Osteoblast (primary cell): ENCODE data around the gene P2RY14. TPM values are rescaled to one million over a fixed set of nuclear protein-coding genes. Genes with fewer than 3 reads are reported as not detected.

ENCODE experiments used
- DNase-seq: peaks from one replicate; pipeline ENCODE4 v3.0.0; 2011; ENCODE audit warnings: low spot score, mixed read lengths; ENCODE audit not compliant: insufficient read length; ENCODE audit errors: missing footprints
- H2AFZ ChIP-seq: 2 replicates; pipeline ENCODE4 v1.6.0; 2011; ENCODE audit warnings: mild to moderate bottlenecking, low read length
- H3K27ac ChIP-seq: 2 replicates; pipeline ENCODE4 v1.5.1; 2011; ENCODE audit warnings: mild to moderate bottlenecking, low read depth, low read length, moderate library complexity
- H3K27me3 ChIP-seq: 2 replicates; pipeline ENCODE4 v1.6.0; 2012; ENCODE audit warnings: mild to moderate bottlenecking, control low read depth, inconsistent platforms, low read length, moderate library complexity; ENCODE audit not compliant: insufficient read depth
- H3K36me3 ChIP-seq: 2 replicates; pipeline ENCODE4 v1.5.1; 2011; ENCODE audit warnings: mild to moderate bottlenecking, low read length, control low read depth, moderate library complexity; ENCODE audit not compliant: insufficient read depth
- H3K4me1 ChIP-seq: 2 replicates; pipeline ENCODE4 v1.5.1; 2011; ENCODE audit warnings: mild to moderate bottlenecking, low read length, control low read depth, moderate library complexity; ENCODE audit not compliant: insufficient read depth
- H3K4me2 ChIP-seq: 2 replicates; pipeline ENCODE4 v1.6.0; 2011; ENCODE audit warnings: mild to moderate bottlenecking, low read length; ENCODE audit not compliant: insufficient read depth
- H3K4me3 ChIP-seq: fragments of 200-600 bp; sonication (generic); 3 replicates; pipeline ENCODE4 v1.5.1; 2012; ENCODE audit warnings: mild to moderate bottlenecking, low read length, inconsistent platforms; ENCODE audit not compliant: insufficient read depth
- H3K79me2 ChIP-seq: 2 replicates; pipeline ENCODE4 v1.6.0; 2012; ENCODE audit warnings: mild to moderate bottlenecking, low read length, control low read depth, inconsistent platforms; ENCODE audit not compliant: insufficient read depth
- H3K9me3 ChIP-seq: 2 replicates; pipeline ENCODE4 v1.5.1; 2011; ENCODE audit warnings: low read depth, low read length, control low read depth
- H4K20me1 ChIP-seq: 2 replicates; pipeline ENCODE4 v1.6.0; 2012; ENCODE audit warnings: mild to moderate bottlenecking, low read length, control low read depth; ENCODE audit not compliant: insufficient read depth
- total RNA-seq: library from RNA; depleted of rRNA; stranded (reverse); fragments of >200 nt; gene quantifications from 2 replicates; pipeline ENCODE4 v1.2.3, GENCODE V29; 2012
- TF ChIP-seq, protein P1 (sequence below): IDR thresholded peaks from 2 replicates; pipeline ENCODE4 v1.5.1; 2011; ENCODE audit warnings: mild to moderate bottlenecking, low read depth, low read length, moderate library complexity; ENCODE audit errors: extremely low read depth

The P2RY14 gene
- total RNA-seq, 1 donor, result not detected

DNA sequence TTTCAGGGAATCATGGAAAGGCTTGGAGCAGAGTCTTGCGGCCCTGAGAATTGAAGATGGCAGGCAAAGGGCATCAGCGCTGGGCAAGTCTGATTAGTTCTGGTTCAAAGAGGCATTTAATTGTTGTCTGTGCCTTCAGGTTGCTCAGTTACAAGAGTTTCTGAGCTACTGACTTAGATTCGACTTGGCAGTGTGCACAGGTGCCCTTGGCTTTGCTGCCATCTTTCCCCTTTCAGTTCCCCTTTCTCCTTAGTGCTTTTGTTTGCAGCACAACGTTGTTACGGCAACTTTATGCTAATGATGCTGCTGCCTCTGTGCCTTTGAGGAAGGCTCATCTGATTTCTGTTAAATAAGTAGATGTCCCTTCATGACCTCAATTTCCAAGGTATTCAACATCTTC lies 12.5 kb downstream of the P2RY14 start:
- Histone ChIP-seq H3K27me3 (peaks cover 6% of the 10 kb centered on the region), H3K4me3 (no peak overlapping the region), H2AFZ (no peak overlapping the region), H3K36me3 (no peaks in the 10 kb centered on the region), H3K4me2 (no peak overlapping the region), H3K79me2 (no peaks in the 10 kb centered on the region), H4K20me1 (no peaks in the 10 kb centered on the region), H3K27ac (no peak overlapping the region), H3K9me3 (no peaks in the 10 kb centered on the region), H3K4me1 (no peaks in the 10 kb centered on the region)
- DNase-seq, result no peak
- TF ChIP-seq, protein P1, sequence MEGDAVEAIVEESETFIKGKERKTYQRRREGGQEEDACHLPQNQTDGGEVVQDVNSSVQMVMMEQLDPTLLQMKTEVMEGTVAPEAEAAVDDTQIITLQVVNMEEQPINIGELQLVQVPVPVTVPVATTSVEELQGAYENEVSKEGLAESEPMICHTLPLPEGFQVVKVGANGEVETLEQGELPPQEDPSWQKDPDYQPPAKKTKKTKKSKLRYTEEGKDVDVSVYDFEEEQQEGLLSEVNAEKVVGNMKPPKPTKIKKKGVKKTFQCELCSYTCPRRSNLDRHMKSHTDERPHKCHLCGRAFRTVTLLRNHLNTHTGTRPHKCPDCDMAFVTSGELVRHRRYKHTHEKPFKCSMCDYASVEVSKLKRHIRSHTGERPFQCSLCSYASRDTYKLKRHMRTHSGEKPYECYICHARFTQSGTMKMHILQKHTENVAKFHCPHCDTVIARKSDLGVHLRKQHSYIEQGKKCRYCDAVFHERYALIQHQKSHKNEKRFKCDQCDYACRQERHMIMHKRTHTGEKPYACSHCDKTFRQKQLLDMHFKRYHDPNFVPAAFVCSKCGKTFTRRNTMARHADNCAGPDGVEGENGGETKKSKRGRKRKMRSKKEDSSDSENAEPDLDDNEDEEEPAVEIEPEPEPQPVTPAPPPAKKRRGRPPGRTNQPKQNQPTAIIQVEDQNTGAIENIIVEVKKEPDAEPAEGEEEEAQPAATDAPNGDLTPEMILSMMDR, result no peak

DNA sequence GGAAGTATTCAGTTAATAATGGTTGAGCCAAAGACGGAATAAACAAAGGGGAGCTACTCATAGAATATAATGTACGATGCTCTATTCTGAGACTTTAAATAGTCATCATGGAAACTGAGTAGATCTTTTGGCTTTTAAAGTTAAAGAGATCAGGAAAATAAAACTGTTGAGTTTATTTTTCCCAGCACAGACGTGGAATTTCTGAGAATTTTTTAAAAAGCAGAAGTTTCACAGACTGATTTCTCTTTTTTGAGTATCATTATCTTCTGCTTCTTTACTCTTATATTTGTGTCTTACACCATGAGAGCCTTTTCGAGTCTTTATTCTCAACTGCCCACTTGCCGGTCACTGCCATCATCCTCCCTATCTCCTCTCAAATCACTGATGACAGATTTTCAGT lies 13.2 kb downstream of the P2RY14 start:
- Histone ChIP-seq H3K36me3 (no peaks in the 10 kb centered on the region), H3K79me2 (no peaks in the 10 kb centered on the region), H4K20me1 (no peaks in the 10 kb centered on the region), H3K9me3 (no peaks in the 10 kb centered on the region), H3K27ac (no peak overlapping the region), H2AFZ (no peak overlapping the region), H3K4me3 (no peak overlapping the region), H3K27me3 (peaks cover 9% of the 10 kb centered on the region), H3K4me1 (no peaks in the 10 kb centered on the region), H3K4me2 (no peak overlapping the region)
- TF ChIP-seq, protein P1, result no peak
- no peak for DNase-seq

DNA sequence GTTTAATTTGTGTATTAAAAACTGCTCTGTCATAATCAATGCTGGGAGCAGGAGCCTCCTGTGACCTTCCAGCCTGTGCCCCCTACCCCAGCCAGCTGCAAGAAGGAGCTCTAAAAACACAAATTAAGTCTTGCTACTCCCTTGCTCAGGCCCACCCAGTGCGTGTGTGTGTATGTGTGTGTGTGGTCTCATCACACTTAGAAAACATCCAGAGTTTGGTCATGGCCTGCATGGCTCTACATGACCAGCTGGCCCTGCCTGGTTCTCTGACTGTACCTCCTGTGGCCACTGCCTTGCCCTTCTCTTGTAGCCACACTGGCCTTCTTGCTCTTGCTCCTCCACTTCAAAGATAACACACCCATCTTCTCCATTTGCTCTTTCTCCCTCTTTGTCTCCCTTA lies 13.7 kb downstream of the P2RY14 start:
- Histone ChIP-seq H3K79me2 (no peaks in the 10 kb centered on the region), H3K36me3 (no peaks in the 10 kb centered on the region), H3K4me1 (no peaks in the 10 kb centered on the region), H3K4me2 (no peak overlapping the region), H3K27ac (no peak overlapping the region), H3K4me3 (no peak overlapping the region), H4K20me1 (no peaks in the 10 kb centered on the region), H3K9me3 (no peaks in the 10 kb centered on the region), H3K27me3 (peaks cover 5% of the 10 kb centered on the region), H2AFZ (no peak overlapping the region)
- TF ChIP-seq, protein P1, result no peak
- no peak for DNase-seq

DNA sequence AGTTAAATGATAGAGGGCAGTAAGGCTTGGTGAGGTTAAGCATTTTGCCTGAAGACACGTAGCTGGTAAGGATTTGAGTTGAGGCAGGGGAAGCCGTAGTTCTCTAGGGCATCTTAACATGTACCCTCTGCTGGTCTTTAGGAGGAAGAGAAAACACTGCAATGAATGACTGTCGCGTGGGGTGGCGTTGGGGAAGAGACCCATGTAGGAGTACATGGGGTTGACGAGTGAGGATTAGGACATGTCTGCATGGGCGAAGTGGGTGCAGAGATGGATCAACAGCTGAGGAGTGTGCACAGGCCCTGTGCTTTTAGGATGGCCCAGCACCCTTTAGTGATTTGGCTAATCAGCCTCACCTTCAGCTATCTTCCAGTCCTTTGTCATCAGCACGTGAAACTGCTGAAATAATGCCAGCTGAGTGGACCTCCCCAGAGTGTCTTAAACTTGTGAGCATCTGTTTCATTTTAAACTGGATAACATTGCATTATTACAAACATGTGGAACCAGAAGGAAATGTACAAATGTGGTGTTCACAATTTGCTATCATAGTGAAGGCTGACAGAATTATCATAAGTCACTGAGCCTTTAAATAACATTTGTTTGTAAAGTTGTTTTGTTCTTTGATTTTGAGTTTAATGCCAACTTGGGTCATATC lies 15.3 kb downstream of the P2RY14 start:
- H3K36me3 ChIP-seq, result no peaks in the 10 kb centered on the region
- no peak overlapping the region for H2AFZ ChIP-seq
- no peaks in the 10 kb centered on the region for H3K79me2 ChIP-seq
- TF ChIP-seq, protein P1, result no peak
- no peaks in the 10 kb centered on the region for H3K9me3 ChIP-seq
- H3K27me3 ChIP-seq, result peaks cover 10% of the 10 kb centered on the region
- DNase-seq, result no peak
- H3K27ac ChIP-seq, result no peak overlapping the region
- no peaks in the 10 kb centered on the region for H4K20me1 ChIP-seq
- no peak overlapping the region for H3K4me2 ChIP-seq
- no peaks in the 10 kb centered on the region for H3K4me1 ChIP-seq
- H3K4me3 ChIP-seq, result no peak overlapping the region
